A549 (cell line): ENCODE data around the gene MGMT.

Experiments
- CEBPB ChIP-seq, 2 experiments: fragments of >200 bp in 1 of 2; sonication (Bioruptor Twin) in 1 of 2; formaldehyde crosslinking in 1 of 2; IDR thresholded peaks; 2 replicates each; pipeline ENCODE4 v1.6.1; 2012 to 2016
- CTCF ChIP-seq: fragments of >200 bp; sonication (Bioruptor Twin); formaldehyde crosslinking; IDR thresholded peaks from 3 replicates; pipeline ENCODE4 v1.5.1; 2016
- HDAC2 ChIP-seq: fragments of 200-600 bp; sonication (generic); IDR thresholded peaks from 2 replicates; pipeline ENCODE4 v1.6.1; 2016
- JUNB ChIP-seq: fragments of >200 bp; sonication (Bioruptor Twin); formaldehyde crosslinking; IDR thresholded peaks from 2 replicates; pipeline ENCODE4 v1.6.1; 2016
- RAD21 ChIP-seq, 2 experiments: fragments of >200 bp in 1 of 2; sonication (Bioruptor Twin) in 1 of 2; formaldehyde crosslinking in 1 of 2; IDR thresholded peaks in 1 of 2; conservative IDR thresholded peaks in 1 of 2; 2 replicates in 1 of 2; 3 replicates in 1 of 2; pipeline ENCODE4 v1.6.1; 2012 to 2018; ENCODE audit warnings: inconsistent platforms in 1 of 2

GRCh38 chr10:129816656-129817045 is 349.6 kb downstream of the MGMT start:
- no peak for TF ChIP-seq CTCF
- TF ChIP-seq RAD21 (conservative IDR thresholded peaks at IDR 0.05 in 1 of 2, IDR thresholded peaks at IDR 0.05 in 1 of 2) = no peak
- TF ChIP-seq JUNB = no peak
- no peak for TF ChIP-seq HDAC2
- TF ChIP-seq CEBPB (IDR thresholded peaks at IDR 0.05) = no peak
